Thymus (tissue), 11 donors: ENCODE measurements around the gene SLC38A10. TPM values are rescaled to one million over a fixed set of nuclear protein-coding genes. Genes with fewer than 3 reads are reported as not detected.

Experiments used
- DNase-seq, 9 donors: peaks; one replicate each; pipeline ENCODE4 v3.0.0-alpha.2; 2013; ENCODE audit warnings: low spot score in 9 of 9, low read depth in 6 of 9, missing footprints in 1 of 9
- H3K27ac ChIP-seq, 2 donors: one replicate each; pipeline ENCODE4 v1.5.1; 2013; ENCODE audit warnings: control low read depth in 1 of 2, low read depth in 1 of 2, low read length in 1 of 2, mild to moderate bottlenecking in 1 of 2, moderate library complexity in 1 of 2
- H3K27me3 ChIP-seq, 2 donors: one replicate each; pipeline ENCODE4 v1.5.1; 2013; ENCODE audit warnings: low read length in 1 of 2; ENCODE audit not compliant: control insufficient read depth in 2 of 2, insufficient read depth in 1 of 2
- H3K36me3 ChIP-seq, 2 donors: one replicate each; pipeline ENCODE4 v1.5.1; 2013; ENCODE audit warnings: low read length in 1 of 2, mild to moderate bottlenecking in 1 of 2, moderate library complexity in 1 of 2; ENCODE audit not compliant: control insufficient read depth in 2 of 2, insufficient read depth in 2 of 2
- H3K4me1 ChIP-seq, 2 donors: one replicate each; pipeline ENCODE4 v1.5.1; 2013; ENCODE audit warnings: low read length in 2 of 2; ENCODE audit not compliant: control insufficient read depth in 2 of 2, insufficient read depth in 2 of 2
- H3K4me3 ChIP-seq, 2 donors: one replicate each; pipeline ENCODE4 v1.5.1; 2013; ENCODE audit warnings: low read length in 2 of 2, control low read depth in 1 of 2, mild to moderate bottlenecking in 1 of 2
- H3K9me3 ChIP-seq, 2 donors: one replicate each; pipeline ENCODE4 v1.5.1; 2013; ENCODE audit warnings: low read length in 1 of 2, mild to moderate bottlenecking in 1 of 2; ENCODE audit not compliant: control insufficient read depth in 2 of 2, insufficient read depth in 1 of 2
- WGBS: extraction: QIAGEN DNeasy Blood & Tissue Kit; methylation state at CpG from one replicate; pipeline ENCODE4 v1.1.7; 2013; 5-methylcytosine and 5-hydroxymethylcytosine counted together
- polyA plus RNA-seq: library from polyadenylated mRNA; stranded (reverse); fragments of 200-250 nt; gene quantifications from one replicate; pipeline ENCODE4 v1.2.3, GENCODE V29; 2013
- total RNA-seq: library from RNA; stranded (reverse); fragments of 120-200 nt; gene quantifications from one replicate; pipeline ENCODE4 v1.2.4, GENCODE V29; 2013
- donor health status: healthy.

Gene SLC38A10
- total and polyA plus RNA-seq, 2 donors, result 21.0 to 63.6 TPM

GRCh38 chr17:81259058-81259605 lies 36.0 kb downstream of the SLC38A10 start:
- no peak for DNase-seq
- Histone ChIP-seq H3K27me3 (no peaks in the 10 kb centered on the region), H3K27ac (no peak overlapping the region), H3K4me1 (peaks cover 0 to 6% of the 10 kb centered on the region in 2 donors), H3K4me3 (no peak overlapping the region), H3K9me3 (peaks cover 0 to 3% of the 10 kb centered on the region in 2 donors), H3K36me3 (peaks cover 64 to 91% of the 10 kb centered on the region in 2 donors)
- whole genome bisulfite sequencing, result 97% methylated on average over 23 of the region's 23 CpGs

- DNase-seq, result no peak
- WGBS, result 97% methylated on average over 20 of the region's 20 CpGs
- Histone ChIP-seq H3K4me3 (no peak overlapping the region), H3K9me3 (peaks cover 0 to 3% of the 10 kb centered on the region in 2 donors), H3K36me3 (peaks cover 56 to 86% of the 10 kb centered on the region in 2 donors), H3K27ac (no peak overlapping the region), H3K27me3 (no peaks in the 10 kb centered on the region), H3K4me1 (peaks cover 0 to 6% of the 10 kb centered on the region in 2 donors)
Observed at GRCh38 chr17:81258292-81258691, 36.8 kb downstream of the SLC38A10 start.

- peaks cover 0 to 14% of the 10 kb centered on the region in 2 donors for H3K4me1 ChIP-seq
- WGBS, result 97% methylated on average over 19 of the region's 19 CpGs
- H3K36me3 ChIP-seq, result peaks cover 58 to 83% of the 10 kb centered on the region in 2 donors
- DNase-seq, result no peak
- H3K4me3 ChIP-seq, result no peak overlapping the region
- H3K9me3 ChIP-seq, result peaks cover 0 to 6% of the 10 kb centered on the region in 2 donors
- no peaks in the 10 kb centered on the region for H3K27me3 ChIP-seq
- no peak overlapping the region for H3K27ac ChIP-seq
Observed at GRCh38 chr17:81257533-81257932, 37.6 kb downstream of the SLC38A10 start.

- H3K27me3 ChIP-seq, result no peaks in the 10 kb centered on the region
- H3K36me3 ChIP-seq, result peaks cover 59 to 83% of the 10 kb centered on the region in 2 donors
- H3K9me3 ChIP-seq, result peaks cover 0 to 6% of the 10 kb centered on the region in 2 donors
- H3K27ac ChIP-seq, result no peak overlapping the region
- no peak overlapping the region for H3K4me3 ChIP-seq
- WGBS, result 97% methylated on average over 12 of the region's 12 CpGs
- no peak for DNase-seq
- peaks cover 4 to 23% of the 10 kb centered on the region in 2 donors for H3K4me1 ChIP-seq
Observed at GRCh38 chr17:81256616-81257015, 38.5 kb downstream of the SLC38A10 start.

- Histone ChIP-seq H3K27me3 (no peaks in the 10 kb centered on the region), H3K9me3 (peaks cover 0 to 9% of the 10 kb centered on the region in 2 donors), H3K4me3 (no peak overlapping the region), H3K36me3 (peaks cover 58 to 71% of the 10 kb centered on the region in 2 donors), H3K27ac (no peak overlapping the region), H3K4me1 (peaks cover 4 to 38% of the 10 kb centered on the region in 2 donors)
- DNase-seq, result peak in 1 of 9 donors; percentile 15
- 88% methylated on average over 35 of the region's 35 CpGs for WGBS
Observed at GRCh38 chr17:81254955-81255717, 40.0 kb downstream of the SLC38A10 start.

- H3K27me3 ChIP-seq, result no peaks in the 10 kb centered on the region
- H3K9me3 ChIP-seq, result peaks cover 3 to 16% of the 10 kb centered on the region in 2 donors
- 72% methylated on average over 19 of the region's 19 CpGs for WGBS
- H3K27ac ChIP-seq, result no peak overlapping the region
- DNase-seq, result peak in 4 of 9 donors; percentile 41 to 73 (median 60)
- peaks cover 47 to 60% of the 10 kb centered on the region in 2 donors for H3K36me3 ChIP-seq
- no peak overlapping the region for H3K4me3 ChIP-seq
- peaks cover 4 to 45% of the 10 kb centered on the region in 2 donors for H3K4me1 ChIP-seq
Observed at GRCh38 chr17:81253358-81254131, 41.6 kb downstream of the SLC38A10 start.

GRCh38 chr17:81252987-81253329 lies 42.1 kb downstream of the SLC38A10 start:
- H3K27ac ChIP-seq, result peak overlapping the region in 1 of 2 donors; percentile 87
- H3K9me3 ChIP-seq, result peaks cover 3 to 16% of the 10 kb centered on the region in 2 donors
- DNase-seq, result no peak
- H3K4me1 ChIP-seq, result peaks cover 4 to 45% of the 10 kb centered on the region in 2 donors
- no peaks in the 10 kb centered on the region for H3K27me3 ChIP-seq
- H3K36me3 ChIP-seq, result peaks cover 45 to 55% of the 10 kb centered on the region in 2 donors
- H3K4me3 ChIP-seq, result no peak overlapping the region
- 96% methylated on average over 15 of the region's 15 CpGs for WGBS

GRCh38 chr17:81252326-81252986 lies 42.7 kb downstream of the SLC38A10 start:
- Histone ChIP-seq H3K9me3 (peaks cover 3 to 16% of the 10 kb centered on the region in 2 donors), H3K4me3 (no peak overlapping the region), H3K27me3 (no peaks in the 10 kb centered on the region), H3K36me3 (peaks cover 41 to 50% of the 10 kb centered on the region in 2 donors), H3K4me1 (peaks cover 4 to 45% of the 10 kb centered on the region in 2 donors), H3K27ac (peak overlapping the region; percentile 74 to 87)
- 93% methylated on average over 15 of the region's 15 CpGs for WGBS
- peak in 1 of 9 donors; percentile 16 for DNase-seq
